ENCODE results near the gene UTP11. TPM values are rescaled to one million over a fixed set of nuclear protein-coding genes. Genes with fewer than 3 reads are reported as not detected.

Gene UTP11
- total RNA-seq, 1 donor from 2014 or later: 32.6 TPM

DNA sequence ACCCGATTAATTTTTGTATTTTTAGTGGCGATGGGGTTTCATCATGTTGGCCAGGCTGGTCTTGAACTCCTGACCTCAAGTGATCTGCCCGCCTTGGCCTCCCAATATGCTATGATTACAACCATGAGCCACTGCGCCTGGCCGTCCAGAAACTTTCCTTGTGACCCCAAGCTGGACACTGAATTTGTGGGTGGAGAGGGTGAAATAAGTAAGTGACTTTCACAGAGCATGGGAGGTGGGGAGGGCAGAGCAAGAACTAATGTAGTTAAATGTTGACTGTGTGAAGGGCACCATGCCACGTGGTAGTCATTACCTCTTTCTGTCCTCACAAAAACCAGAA, 2.7 kb upstream of the UTP11 start:
- H3K27me3 Mint-ChIP-seq (ENCODE audit: unreplicated experiment): no peaks in the 10 kb centered on the region
- H3K36me3 Mint-ChIP-seq (ENCODE audit: unreplicated experiment): peaks cover 2% of the 10 kb centered on the region
- TF ChIP-seq, protein P1, sequence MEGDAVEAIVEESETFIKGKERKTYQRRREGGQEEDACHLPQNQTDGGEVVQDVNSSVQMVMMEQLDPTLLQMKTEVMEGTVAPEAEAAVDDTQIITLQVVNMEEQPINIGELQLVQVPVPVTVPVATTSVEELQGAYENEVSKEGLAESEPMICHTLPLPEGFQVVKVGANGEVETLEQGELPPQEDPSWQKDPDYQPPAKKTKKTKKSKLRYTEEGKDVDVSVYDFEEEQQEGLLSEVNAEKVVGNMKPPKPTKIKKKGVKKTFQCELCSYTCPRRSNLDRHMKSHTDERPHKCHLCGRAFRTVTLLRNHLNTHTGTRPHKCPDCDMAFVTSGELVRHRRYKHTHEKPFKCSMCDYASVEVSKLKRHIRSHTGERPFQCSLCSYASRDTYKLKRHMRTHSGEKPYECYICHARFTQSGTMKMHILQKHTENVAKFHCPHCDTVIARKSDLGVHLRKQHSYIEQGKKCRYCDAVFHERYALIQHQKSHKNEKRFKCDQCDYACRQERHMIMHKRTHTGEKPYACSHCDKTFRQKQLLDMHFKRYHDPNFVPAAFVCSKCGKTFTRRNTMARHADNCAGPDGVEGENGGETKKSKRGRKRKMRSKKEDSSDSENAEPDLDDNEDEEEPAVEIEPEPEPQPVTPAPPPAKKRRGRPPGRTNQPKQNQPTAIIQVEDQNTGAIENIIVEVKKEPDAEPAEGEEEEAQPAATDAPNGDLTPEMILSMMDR (IDR thresholded peaks at IDR 0.05): no peak
- H3K4me3 Mint-ChIP-seq (ENCODE audit: unreplicated experiment): no peak overlapping the region
- H3K9me3 Mint-ChIP-seq (ENCODE audit: unreplicated experiment): no peaks in the 10 kb centered on the region
- no peak for DNase-seq (ENCODE audit: extremely low spot score, unreplicated experiment)
- H3K27ac Mint-ChIP-seq (ENCODE audit: unreplicated experiment): peak overlapping the region; percentile 94
- H3K4me1 Mint-ChIP-seq (ENCODE audit: unreplicated experiment): peaks cover 36% of the 10 kb centered on the region

DNA sequence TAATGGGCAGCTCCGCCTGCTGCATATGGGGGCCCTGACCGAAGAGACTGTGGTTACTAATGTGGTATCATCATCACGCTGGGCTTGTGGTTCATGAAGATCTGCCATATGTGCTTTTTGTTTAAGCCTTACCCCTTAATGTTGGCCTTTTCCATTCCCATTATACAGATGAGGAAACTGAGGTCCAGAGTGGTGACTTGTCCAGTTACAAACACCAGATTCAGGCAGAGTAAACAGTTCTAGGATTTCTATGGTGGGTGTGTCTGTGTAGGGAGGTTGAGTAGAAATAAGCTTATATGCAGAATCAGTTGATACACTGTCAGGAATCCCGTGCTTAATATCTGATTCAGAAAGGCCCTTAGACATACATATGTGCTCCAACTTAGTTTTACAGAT, 691 bp downstream of the UTP11 start:
- Mint-ChIP-seq H3K27me3 (ENCODE audit: unreplicated experiment) (no peaks in the 10 kb centered on the region), H3K9me3 (ENCODE audit: unreplicated experiment) (no peaks in the 10 kb centered on the region), H3K4me1 (ENCODE audit: unreplicated experiment) (peaks cover 36% of the 10 kb centered on the region), H3K36me3 (ENCODE audit: unreplicated experiment) (peaks cover 9% of the 10 kb centered on the region), H3K27ac (ENCODE audit: unreplicated experiment) (peak overlapping the region; percentile 97), H3K4me3 (ENCODE audit: unreplicated experiment) (peak overlapping the region; percentile 97)
- TF ChIP-seq, protein P1 (IDR thresholded peaks at IDR 0.05): no peak
- no peak for DNase-seq (ENCODE audit: extremely low spot score, unreplicated experiment)

- no peaks in the 10 kb centered on the region for H3K9me3 Mint-ChIP-seq (ENCODE audit: unreplicated experiment)
- H3K27me3 Mint-ChIP-seq (ENCODE audit: unreplicated experiment): no peaks in the 10 kb centered on the region
- H3K4me1 Mint-ChIP-seq (ENCODE audit: unreplicated experiment): peaks cover 29% of the 10 kb centered on the region
- TF ChIP-seq, protein P1 (IDR thresholded peaks at IDR 0.05): no peak
- DNase-seq (ENCODE audit: extremely low spot score, unreplicated experiment): no peak
- peaks cover 19% of the 10 kb centered on the region for H3K36me3 Mint-ChIP-seq (ENCODE audit: unreplicated experiment)
- H3K4me3 Mint-ChIP-seq (ENCODE audit: unreplicated experiment): peak overlapping the region; percentile 97
- no peak overlapping the region for H3K27ac Mint-ChIP-seq (ENCODE audit: unreplicated experiment)
These were observed 1.6 kb downstream of the UTP11 start for GRCh38 chr1:38014171-38014570.

DNA sequence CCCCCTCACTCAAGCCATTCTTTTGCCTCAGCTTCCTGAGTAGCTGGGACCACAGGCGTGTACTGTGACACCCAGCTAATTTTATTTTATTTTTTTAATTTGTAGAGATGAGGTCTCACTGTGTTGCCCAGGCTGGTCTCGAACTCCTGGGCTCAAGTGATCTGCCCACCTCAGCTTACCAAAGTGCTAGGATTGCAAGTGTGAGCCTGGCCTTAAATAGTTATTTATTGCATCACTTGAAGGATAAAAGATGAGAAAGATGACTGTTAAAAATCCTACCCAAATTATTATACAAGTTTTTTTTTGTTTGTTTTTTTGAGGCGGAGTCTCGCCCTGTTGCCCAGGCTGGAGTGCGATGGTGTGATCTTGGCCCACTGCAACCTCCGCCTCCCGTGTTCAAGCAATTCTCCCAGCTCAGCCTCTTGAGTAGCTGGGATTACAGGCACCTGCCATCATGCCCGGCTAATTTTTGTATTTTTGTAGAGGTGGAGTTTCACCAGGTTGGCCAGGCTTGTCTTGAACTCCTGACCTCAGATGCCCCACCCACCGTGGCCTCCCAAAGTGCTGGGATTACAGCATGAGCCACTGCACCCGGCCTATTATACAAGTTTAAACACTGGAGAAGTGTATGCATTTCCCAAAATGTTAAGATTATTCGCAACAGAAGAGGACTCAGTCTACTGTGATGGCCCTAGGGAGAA, 2.3 kb downstream of the UTP11 start:
- no peak overlapping the region for H3K4me3 Mint-ChIP-seq (ENCODE audit: unreplicated experiment)
- TF ChIP-seq, protein P1 (IDR thresholded peaks at IDR 0.05): no peak
- H3K27me3 Mint-ChIP-seq (ENCODE audit: unreplicated experiment): no peaks in the 10 kb centered on the region
- peaks cover 22% of the 10 kb centered on the region for H3K4me1 Mint-ChIP-seq (ENCODE audit: unreplicated experiment)
- H3K36me3 Mint-ChIP-seq (ENCODE audit: unreplicated experiment): peaks cover 23% of the 10 kb centered on the region
- DNase-seq (ENCODE audit: extremely low spot score, unreplicated experiment): no peak
- H3K27ac Mint-ChIP-seq (ENCODE audit: unreplicated experiment): no peak overlapping the region
- no peaks in the 10 kb centered on the region for H3K9me3 Mint-ChIP-seq (ENCODE audit: unreplicated experiment)

DNA sequence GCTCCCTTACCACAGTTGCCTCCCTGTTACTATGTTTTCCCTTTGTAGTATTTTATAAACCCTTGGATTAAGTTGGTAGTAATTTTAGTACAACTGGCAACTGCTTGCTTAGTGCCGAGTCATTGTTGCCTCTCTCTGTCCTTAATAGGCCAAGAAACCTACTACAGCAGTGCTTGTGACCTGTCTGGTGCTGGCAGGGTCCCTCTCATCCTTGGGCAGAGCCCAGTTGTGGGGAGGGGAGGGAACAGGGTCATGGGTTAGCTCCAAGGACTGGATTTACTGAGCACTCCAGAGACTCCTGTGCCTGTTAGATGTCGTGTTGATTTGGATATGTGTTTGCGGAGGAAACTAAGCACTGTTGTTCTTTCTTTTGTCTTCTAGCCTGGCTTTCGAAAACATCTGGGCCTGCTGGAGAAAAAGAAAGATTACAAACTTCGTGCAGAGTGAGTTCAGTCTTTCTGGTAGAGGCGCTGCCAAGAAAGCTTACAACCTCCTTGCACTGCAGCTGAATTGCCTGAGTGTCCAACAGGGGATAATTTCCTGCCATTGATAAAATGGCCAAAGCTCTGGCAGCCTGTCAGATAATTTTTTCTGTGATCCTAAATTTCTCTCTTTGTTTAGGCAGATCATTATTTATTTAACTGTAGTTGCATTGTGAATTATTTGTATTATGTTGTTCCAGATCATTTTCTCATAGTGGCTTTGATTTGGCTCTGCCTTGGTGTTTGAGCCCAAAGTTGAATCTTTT, 3.6 kb downstream of the UTP11 start:
- Mint-ChIP-seq H3K36me3 (ENCODE audit: unreplicated experiment) (peaks cover 29% of the 10 kb centered on the region), H3K27ac (ENCODE audit: unreplicated experiment) (peak overlapping the region; percentile 69), H3K27me3 (ENCODE audit: unreplicated experiment) (no peaks in the 10 kb centered on the region), H3K4me3 (ENCODE audit: unreplicated experiment) (no peak overlapping the region), H3K9me3 (ENCODE audit: unreplicated experiment) (no peaks in the 10 kb centered on the region), H3K4me1 (ENCODE audit: unreplicated experiment) (peaks cover 16% of the 10 kb centered on the region)
- TF ChIP-seq, protein P1 (IDR thresholded peaks at IDR 0.05): no peak
- no peak for DNase-seq (ENCODE audit: extremely low spot score, unreplicated experiment)
